Measurements from ENCODE around the gene TECR. TPM values are rescaled to one million over a fixed set of nuclear protein-coding genes. Genes with fewer than 3 reads are reported as not detected.

Gene TECR
- total RNA-seq, 1 experiment from 2014 or later = 294 TPM

DNA sequence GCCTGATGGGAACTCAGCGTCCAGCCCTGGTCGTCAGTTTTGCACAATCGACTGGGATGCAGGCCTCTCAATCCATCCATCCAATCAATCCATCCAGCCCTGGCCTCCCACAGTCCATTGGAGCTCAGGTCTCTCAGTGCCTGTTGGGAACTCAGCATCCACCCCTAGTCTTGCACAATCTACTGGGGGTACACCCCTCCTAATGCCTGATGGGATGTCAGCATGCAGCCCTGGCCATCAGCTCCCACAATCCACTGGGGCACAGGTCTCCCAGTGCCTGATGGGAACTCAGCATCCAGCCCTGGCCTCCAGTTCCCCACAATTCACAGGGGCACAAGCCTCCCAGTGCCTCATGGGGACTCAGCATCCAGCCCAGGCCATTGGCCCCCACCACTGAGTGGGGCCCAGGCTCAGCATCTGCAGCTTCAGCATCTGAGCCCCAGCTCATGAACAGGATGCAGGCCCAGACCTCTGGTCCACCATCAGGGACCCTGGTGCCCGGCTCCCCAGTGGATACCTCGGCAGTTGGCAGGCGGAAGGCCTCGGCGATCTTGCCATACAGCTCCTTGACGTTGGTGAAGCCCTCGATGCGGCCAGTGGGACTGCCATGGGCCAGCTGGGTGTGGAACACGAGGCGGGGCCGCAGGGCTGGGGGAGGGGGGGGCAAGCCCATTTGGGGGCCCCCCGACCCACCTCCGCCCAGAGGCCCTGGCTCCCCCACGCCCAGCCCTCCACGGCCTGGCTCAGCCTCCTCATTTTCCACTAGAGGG, 47.0 kb upstream of the TECR start:
- Histone ChIP-seq H4K20me1 (ENCODE audit: insufficient read depth) (peaks cover 86% of the 10 kb centered on the region), H3K27ac (no peak overlapping the region), H3K4me3 (no peak overlapping the region), H3K9me2 (ENCODE audit: insufficient read depth) (no peaks in the 10 kb centered on the region), H3K4me2 (no peak overlapping the region), H3F3A (ENCODE audit: insufficient read depth, low read depth) (peaks cover 84% of the 10 kb centered on the region), H3K79me2 (ENCODE audit: low read depth) (peaks cover 47% of the 10 kb centered on the region), H3K27me3 (ENCODE audit: insufficient read depth, low read depth) (no peaks in the 10 kb centered on the region), H3K36me3 (ENCODE audit: low read depth) (peaks cover 51% of the 10 kb centered on the region), H3K4me1 (replicated peaks; ENCODE audit: insufficient read depth) (peaks cover 9% of the 10 kb centered on the region), H3K9me3 (ENCODE audit: insufficient read depth, low read depth) (no peaks in the 10 kb centered on the region), H2AFZ (no peak overlapping the region)
- TF ChIP-seq, protein P1, sequence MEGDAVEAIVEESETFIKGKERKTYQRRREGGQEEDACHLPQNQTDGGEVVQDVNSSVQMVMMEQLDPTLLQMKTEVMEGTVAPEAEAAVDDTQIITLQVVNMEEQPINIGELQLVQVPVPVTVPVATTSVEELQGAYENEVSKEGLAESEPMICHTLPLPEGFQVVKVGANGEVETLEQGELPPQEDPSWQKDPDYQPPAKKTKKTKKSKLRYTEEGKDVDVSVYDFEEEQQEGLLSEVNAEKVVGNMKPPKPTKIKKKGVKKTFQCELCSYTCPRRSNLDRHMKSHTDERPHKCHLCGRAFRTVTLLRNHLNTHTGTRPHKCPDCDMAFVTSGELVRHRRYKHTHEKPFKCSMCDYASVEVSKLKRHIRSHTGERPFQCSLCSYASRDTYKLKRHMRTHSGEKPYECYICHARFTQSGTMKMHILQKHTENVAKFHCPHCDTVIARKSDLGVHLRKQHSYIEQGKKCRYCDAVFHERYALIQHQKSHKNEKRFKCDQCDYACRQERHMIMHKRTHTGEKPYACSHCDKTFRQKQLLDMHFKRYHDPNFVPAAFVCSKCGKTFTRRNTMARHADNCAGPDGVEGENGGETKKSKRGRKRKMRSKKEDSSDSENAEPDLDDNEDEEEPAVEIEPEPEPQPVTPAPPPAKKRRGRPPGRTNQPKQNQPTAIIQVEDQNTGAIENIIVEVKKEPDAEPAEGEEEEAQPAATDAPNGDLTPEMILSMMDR (conservative IDR thresholded peaks at IDR 0.05) = no peak
- TF ChIP-seq EZH2 (IDR thresholded peaks at IDR 0.05; ENCODE audit: low read depth) = no peak
- BruUV-seq (replicated peaks) = no TSS peak
- DNase-seq = no peak
- intact Hi-C loops (cut with micrococcal nuclease; ENCODE audit: unreplicated experiment) = no loop called here
- POLR2A ChIA-PET (ENCODE audit: unreplicated experiment) = no interaction called here
- CTCF ChIA-PET = no interaction called here

DNA sequence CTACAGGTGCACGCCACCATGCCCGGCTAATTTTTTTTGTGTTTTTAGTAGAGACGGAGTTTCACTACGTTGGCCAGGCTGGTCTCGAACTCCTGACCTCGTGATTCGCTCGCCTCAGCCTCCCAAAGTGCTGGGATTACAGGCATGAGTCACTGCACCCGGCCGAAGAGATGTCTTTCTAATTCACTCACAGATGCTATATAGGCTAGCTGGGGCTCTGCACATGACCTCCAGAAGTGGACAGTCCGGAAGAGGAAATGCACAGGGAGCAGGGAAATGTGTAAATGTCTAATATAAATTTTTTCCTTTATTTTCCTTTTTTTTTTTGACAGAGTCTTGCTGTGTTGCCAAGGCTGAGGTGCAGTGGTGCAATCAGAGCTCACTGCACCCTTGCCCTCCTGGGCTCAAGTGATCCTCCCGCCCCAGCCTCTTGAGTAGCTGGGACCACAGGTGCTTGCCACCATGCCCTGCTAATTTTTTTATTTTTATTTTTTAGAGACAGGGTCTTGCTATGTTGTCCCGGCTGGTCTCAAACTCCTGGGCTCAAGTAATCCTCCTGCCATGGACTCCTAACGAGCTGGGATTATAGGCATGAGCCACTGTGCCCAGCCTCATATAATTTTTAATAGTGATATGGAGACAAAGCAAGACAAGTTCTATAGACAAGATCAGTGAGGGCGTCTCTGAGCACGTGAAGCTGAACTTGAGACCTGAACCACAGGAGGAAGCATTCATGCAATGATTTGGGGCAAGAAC, 41.8 kb upstream of the TECR start:
- no peak overlapping the region for H3K4me3 ChIP-seq
- ChIA-PET POLR2A (ENCODE audit: unreplicated experiment) (no interaction called here), CTCF (interaction anchor here (0.6 kb wide), 1 partner anchor 63 kb away, joined by 3 read pairs; no protein-coding TSS in a partner anchor)
- no peaks in the 10 kb centered on the region for H3K9me3 ChIP-seq (ENCODE audit: insufficient read depth, low read depth)
- H3K4me2 ChIP-seq = no peak overlapping the region
- H3K79me2 ChIP-seq (ENCODE audit: low read depth) = peaks cover 87% of the 10 kb centered on the region
- no TSS peak for BruUV-seq (replicated peaks)
- intact Hi-C loops (cut with micrococcal nuclease; ENCODE audit: unreplicated experiment) = no loop called here
- H3K9me2 ChIP-seq (ENCODE audit: insufficient read depth) = no peaks in the 10 kb centered on the region
- H4K20me1 ChIP-seq (ENCODE audit: insufficient read depth) = peaks cover 86% of the 10 kb centered on the region
- H3F3A ChIP-seq (ENCODE audit: insufficient read depth, low read depth) = peaks cover 65% of the 10 kb centered on the region
- H3K36me3 ChIP-seq (ENCODE audit: low read depth) = peaks cover 46% of the 10 kb centered on the region
- no peak for DNase-seq
- no peak overlapping the region for H2AFZ ChIP-seq
- TF ChIP-seq, protein P1 (conservative IDR thresholded peaks at IDR 0.05) = no peak
- TF ChIP-seq EZH2 (IDR thresholded peaks at IDR 0.05; ENCODE audit: low read depth) = no peak
- no peak overlapping the region for H3K27ac ChIP-seq
- no peaks in the 10 kb centered on the region for H3K27me3 ChIP-seq (ENCODE audit: insufficient read depth, low read depth)
- H3K4me1 ChIP-seq (replicated peaks; ENCODE audit: insufficient read depth) = no peaks in the 10 kb centered on the region

DNA sequence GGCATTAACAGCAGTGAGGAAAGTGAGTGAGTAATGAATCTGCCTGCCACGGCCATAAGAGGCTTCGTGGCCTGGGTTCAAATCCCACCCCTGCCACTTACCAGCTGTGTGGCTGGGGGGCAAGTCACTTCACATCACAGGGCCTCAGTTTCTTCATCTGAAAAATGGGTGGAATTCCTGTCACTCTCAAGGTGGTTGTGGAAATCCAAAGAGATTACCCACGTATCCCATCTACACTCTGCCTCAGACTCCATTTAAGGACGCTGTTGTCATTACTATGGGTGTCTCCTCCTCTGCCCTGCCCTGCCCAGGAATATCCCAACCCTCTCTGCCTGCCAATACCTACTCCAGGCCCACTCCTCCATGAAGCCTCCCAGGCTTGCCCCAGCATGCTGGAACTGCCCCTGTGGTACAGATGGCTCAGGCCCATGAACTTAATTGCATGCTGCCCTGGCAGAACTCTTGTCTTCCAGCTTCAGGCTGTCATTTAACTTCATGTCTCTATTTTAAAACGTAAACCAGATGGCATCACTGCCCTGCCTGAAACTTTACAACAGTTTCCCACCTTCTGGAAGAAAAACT, 36.5 kb upstream of the TECR start:
- DNase-seq = no peak
- Histone ChIP-seq H3K79me2 (ENCODE audit: low read depth) (peaks cover 83% of the 10 kb centered on the region), H3K27ac (no peak overlapping the region), H3K9me2 (ENCODE audit: insufficient read depth) (no peaks in the 10 kb centered on the region), H4K20me1 (ENCODE audit: insufficient read depth) (peaks cover 60% of the 10 kb centered on the region), H2AFZ (no peak overlapping the region), H3K27me3 (ENCODE audit: insufficient read depth, low read depth) (no peaks in the 10 kb centered on the region), H3K36me3 (ENCODE audit: low read depth) (peaks cover 37% of the 10 kb centered on the region), H3K4me1 (replicated peaks; ENCODE audit: insufficient read depth) (peaks cover 27% of the 10 kb centered on the region), H3K4me2 (no peak overlapping the region), H3K9me3 (ENCODE audit: insufficient read depth, low read depth) (no peaks in the 10 kb centered on the region), H3K4me3 (no peak overlapping the region), H3F3A (ENCODE audit: insufficient read depth, low read depth) (peaks cover 65% of the 10 kb centered on the region)
- intact Hi-C loops (cut with micrococcal nuclease; ENCODE audit: unreplicated experiment) = loop anchor here (10.0 kb wide), 1 partner anchor 58 kb away; the partner anchor contains the start of gene PKN1
- POLR2A ChIA-PET (ENCODE audit: unreplicated experiment) = no interaction called here
- TF ChIP-seq, protein P1 (conservative IDR thresholded peaks at IDR 0.05) = no peak
- no peak for TF ChIP-seq EZH2 (IDR thresholded peaks at IDR 0.05; ENCODE audit: low read depth)
- BruUV-seq (replicated peaks) = no TSS peak
- CTCF ChIA-PET = interaction anchor here (0.7 kb wide), 1 partner anchor 18 kb away, joined by 4 read pairs; no protein-coding TSS in a partner anchor
